Esophagus muscularis mucosa (tissue), 4 donors: ENCODE measurements around the gene PTBP2.

ENCODE experiments used
- CTCF ChIP-seq, 3 experiments: fragments of 200-600 bp in 2 of 3; fragments of 450-650 bp in 1 of 3; sonication (generic) in 2 of 3; IDR thresholded peaks; one replicate each; pipeline ENCODE4 v1.5.1; 2017 to 2019; ENCODE audit warnings: antibody characterized with exemption in 3 of 3, mild to moderate bottlenecking in 2 of 3, moderate library complexity in 1 of 3
- EP300 ChIP-seq: sonication (generic); formaldehyde crosslinking; IDR thresholded peaks from one replicate; pipeline ENCODE4 v1.6.1; 2017; ENCODE audit warnings: antibody characterized with exemption
- POLR2A ChIP-seq: fragments of 450-650 bp; IDR thresholded peaks from one replicate; pipeline ENCODE4 v1.6.1; 2017; ENCODE audit warnings: antibody characterized with exemption, moderate library complexity, mild to moderate bottlenecking, low read depth
- POLR2AphosphoS5 ChIP-seq, 2 donors: sonication (generic); formaldehyde crosslinking; IDR thresholded peaks; one replicate each; pipeline ENCODE4 v1.6.1; 2017; ENCODE audit warnings: antibody characterized with exemption in 2 of 2

DNA sequence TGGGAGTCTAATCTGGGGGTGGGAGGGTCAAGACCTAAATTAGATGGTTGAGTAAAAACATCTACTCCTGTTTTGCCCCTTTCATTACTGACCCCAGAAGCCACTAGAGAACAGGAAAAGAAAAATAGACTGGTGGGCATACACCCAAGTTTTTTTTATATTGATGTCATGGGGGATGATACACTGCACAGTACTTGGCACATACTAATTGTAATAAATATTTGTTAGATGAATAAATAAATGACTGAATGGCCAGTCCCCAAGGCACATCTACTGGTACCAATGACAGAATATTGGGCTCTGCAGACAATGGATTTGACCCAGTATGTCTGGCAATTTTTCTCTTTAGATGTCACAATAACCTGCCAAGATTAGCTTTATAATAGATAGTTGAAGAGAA is 36.8 kb upstream of the PTBP2 start:
- TF ChIP-seq CTCF (IDR thresholded peaks at IDR 0.05) = no peak
- TF ChIP-seq POLR2AphosphoS5 (IDR thresholded peaks at IDR 0.05) = no peak
- TF ChIP-seq POLR2A = no peak
- no peak for TF ChIP-seq EP300
